GM20000 (cell line): ENCODE data around the gene ZNF584.
A peak's percentile ranks its signal among the peaks of the same experiment; 100 is the strongest.
"Not testable (repeated sequence)": the region's sequence is repeated elsewhere in the genome, so short reads cannot be mapped to it uniquely, and the experiment has no call there.

Source experiments
- DNase-seq: peaks from one replicate; pipeline ENCODE4 v3.0.0; 2012; ENCODE audit warnings: low spot score
- CTCF ChIP-seq: IDR thresholded peaks from 2 replicates; pipeline ENCODE4 v1.5.1; 2012; ENCODE audit warnings: mild to moderate bottlenecking, control low read depth; ENCODE audit errors: extremely low read depth, missing control alignments

ZNF584 gene

GRCh38 chr19:58401840-58402421, 6.5 kb upstream of the ZNF584 start:
- DNase-seq, result peak; percentile 6

GRCh38 chr19:58403920-58404478, 4.5 kb upstream of the ZNF584 start:
- not testable (repeated sequence) for DNase-seq

More at GRCh38 chr19:58401840-58402421, 6.5 kb upstream of the ZNF584 start:
- no peak for TF ChIP-seq CTCF

GRCh38 chr19:58406818-58407657, 1.4 kb upstream of the ZNF584 start:
- DNase-seq, result no peak
- TF ChIP-seq CTCF, result no peak

GRCh38 chr19:58407658-58408151, 744 bp upstream of the ZNF584 start:
- DNase-seq, result peak; percentile 34

GRCh38 chr19:58409010-58409790, 751 bp downstream of the ZNF584 start:
- TF ChIP-seq CTCF, result no peak
- peak; percentile 34 for DNase-seq

More at GRCh38 chr19:58407658-58408151, 744 bp upstream of the ZNF584 start:
- TF ChIP-seq CTCF, result no peak

GRCh38 chr19:58416604-58417003, 8.2 kb downstream of the ZNF584 start:
- no peak for TF ChIP-seq CTCF
- DNase-seq, result no peak

GRCh38 chr19:58417071-58417470, 8.6 kb downstream of the ZNF584 start:
- no peak for DNase-seq
- TF ChIP-seq CTCF, result no peak
